Keratinocyte (primary cell): ENCODE results near the gene IMPDH2. TPM values are rescaled to one million over a fixed set of nuclear protein-coding genes. Genes with fewer than 3 reads are reported as not detected.

Source experiments
- DNase-seq: peaks from one replicate; pipeline ENCODE4 v3.0.0-alpha.2; 2011; ENCODE audit warnings: low read depth, missing footprints, low spot score
- FAIRE-seq: peaks from 2 replicates; lab custom pipeline; 2011; peaks lifted over from hg19 to GRCh38; lab: Jason Lieb, UNC
- H2AFZ ChIP-seq: 2 replicates; pipeline ENCODE4 v1.6.0; 2012; ENCODE audit warnings: low read length, control low read depth, inconsistent platforms; ENCODE audit not compliant: control insufficient read depth
- H3K27ac ChIP-seq: 2 replicates; pipeline ENCODE4 v1.5.1; 2011; ENCODE audit warnings: low read length; ENCODE audit not compliant: control insufficient read depth, insufficient read depth
- H3K27me3 ChIP-seq: 3 replicates; pipeline ENCODE4 v1.6.0; 2011; ENCODE audit warnings: low read length; ENCODE audit not compliant: control insufficient read depth, insufficient read depth; ENCODE audit errors: extremely low read depth
- H3K36me3 ChIP-seq, 2 experiments: 2 replicates in 1 of 2; 3 replicates in 1 of 2; pipeline ENCODE4 v1.5.1; 2011; ENCODE audit warnings: low read length in 2 of 2, mild to moderate bottlenecking in 1 of 2; ENCODE audit not compliant: control insufficient read depth in 2 of 2, insufficient read depth in 2 of 2; ENCODE audit errors: extremely low read depth in 1 of 2
- H3K4me1 ChIP-seq: 3 replicates; pipeline ENCODE4 v1.5.1; 2011; ENCODE audit warnings: low read length; ENCODE audit not compliant: control insufficient read depth, insufficient read depth; ENCODE audit errors: extremely low read depth
- H3K4me2 ChIP-seq: 3 replicates; pipeline ENCODE4 v1.6.0; 2011; ENCODE audit warnings: low read depth, low read length; ENCODE audit not compliant: control insufficient read depth, insufficient read depth; ENCODE audit errors: extremely low read depth
- H3K4me3 ChIP-seq, 3 experiments: fragments of 200-600 bp in 1 of 3; sonication (generic) in 1 of 3; 2 replicates in 2 of 3; 3 replicates in 1 of 3; pipeline ENCODE4 v1.5.1; 2011 to 2016; ENCODE audit warnings: low read length in 3 of 3, mild to moderate bottlenecking in 3 of 3, control low read depth in 2 of 3, inconsistent platforms in 1 of 3, low read depth in 1 of 3, mixed read lengths in 1 of 3, mixed run types in 1 of 3, moderate library complexity in 1 of 3; ENCODE audit not compliant: control insufficient read depth in 2 of 3, insufficient read depth in 2 of 3; ENCODE audit errors: extremely low read depth in 1 of 3
- H3K79me2 ChIP-seq: 2 replicates; pipeline ENCODE4 v1.6.0; 2012; ENCODE audit warnings: low read length; ENCODE audit not compliant: control insufficient read depth, insufficient read depth
- H3K9ac ChIP-seq: 3 replicates; pipeline ENCODE4 v1.6.0; 2011; ENCODE audit warnings: low read length; ENCODE audit not compliant: control insufficient read depth, insufficient read depth; ENCODE audit errors: extremely low read depth
- H3K9me1 ChIP-seq: 3 replicates; pipeline ENCODE4 v1.6.0; 2011; ENCODE audit warnings: low read length; ENCODE audit not compliant: control insufficient read depth, insufficient read depth; ENCODE audit errors: extremely low read depth
- H3K9me3 ChIP-seq: 2 replicates; pipeline ENCODE4 v1.5.1; 2012; ENCODE audit warnings: low read depth, low read length; ENCODE audit not compliant: control insufficient read depth
- H4K20me1 ChIP-seq: 3 replicates; pipeline ENCODE4 v1.6.0; 2011; ENCODE audit warnings: low read length; ENCODE audit not compliant: control insufficient read depth, insufficient read depth; ENCODE audit errors: extremely low read depth
- EZH2 ChIP-seq: IDR thresholded peaks from one replicate; pipeline ENCODE4 v1.6.1; 2012; ENCODE audit warnings: inconsistent platforms, mild to moderate bottlenecking, low read length, moderate library complexity
- dilution Hi-C: fragments of 300-500 bp; cut with MboI; formaldehyde crosslinking; loops from one replicate; pipeline ENCODE4 v1.7.0; 2020; ENCODE audit warnings: low sequenced_read_pairs; ENCODE audit not compliant: extremely low pct_ligation_motif_present
- polyA plus RNA-seq, 5 experiments: library from polyadenylated mRNA; depleted of rRNA in 3 of 5; stranded (reverse) in 3 of 5; stranded (forward) in 1 of 5; unstranded in 1 of 5; fragments of >200 nt; gene quantifications; 1 replicate in 1 of 5; 2 replicates in 3 of 5; 3 replicates in 1 of 5; pipeline versions ENCODE4 v1.2.1 to v1.2.3, GENCODE V29; 2011 to 2012; ENCODE audit warnings: missing spikeins in 2 of 5, low read depth in 1 of 5, low replicate concordance in 1 of 5
- TF ChIP-seq, protein P1 (sequence below), 3 experiments: IDR thresholded peaks in 1 of 3; conservative IDR thresholded peaks in 1 of 3; optimal IDR thresholded peaks in 1 of 3; 2 replicates in 2 of 3; 3 replicates in 1 of 3; pipeline versions ENCODE3 to v1.5.1; 2011; ENCODE audit warnings: low read length in 3 of 3, mild to moderate bottlenecking in 3 of 3, moderate library complexity in 2 of 3, control low read depth in 1 of 3, inconsistent platforms in 1 of 3; ENCODE audit not compliant: insufficient read depth in 2 of 3; ENCODE audit errors: extremely low read depth in 1 of 3

Gene IMPDH2
- polyA plus RNA-seq, 1 donor (not counting 4 experiments of a cell fraction or from before 2014, with no cell fraction given) = 221 TPM

DNA sequence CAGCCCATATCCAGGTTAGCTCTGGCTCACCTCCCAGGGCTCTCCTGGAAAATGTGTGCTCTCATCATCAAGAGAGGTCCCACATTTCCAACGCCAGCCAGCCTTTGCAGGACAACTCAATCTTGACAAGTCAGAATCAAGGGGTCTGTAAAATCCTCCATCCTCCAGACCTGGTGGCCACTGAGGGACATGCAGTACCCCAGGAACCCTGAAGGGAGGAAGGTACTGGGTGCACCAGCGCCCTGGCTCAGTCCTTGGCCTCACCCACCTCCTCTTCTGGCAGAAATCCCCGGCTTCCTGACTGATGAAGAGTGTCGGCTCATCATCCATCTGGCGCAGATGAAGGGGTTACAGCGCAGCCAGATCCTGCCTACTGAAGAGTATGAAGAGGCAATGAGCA, 28.0 kb downstream of the IMPDH2 start:
- Histone ChIP-seq H3K27ac (no peak overlapping the region), H3K9ac (no peak overlapping the region), H3K9me3 (no peaks in the 10 kb centered on the region), H4K20me1 (no peaks in the 10 kb centered on the region), H3K4me3 (no peak overlapping the region), H3K4me1 (no peaks in the 10 kb centered on the region), H3K36me3 (no peaks in the 10 kb centered on the region), H3K9me1 (no peaks in the 10 kb centered on the region), H2AFZ (no peak overlapping the region), H3K4me2 (no peak overlapping the region), H3K27me3 (no peaks in the 10 kb centered on the region), H3K79me2 (no peaks in the 10 kb centered on the region)
- DNase-seq = no peak
- TF ChIP-seq, protein P1, sequence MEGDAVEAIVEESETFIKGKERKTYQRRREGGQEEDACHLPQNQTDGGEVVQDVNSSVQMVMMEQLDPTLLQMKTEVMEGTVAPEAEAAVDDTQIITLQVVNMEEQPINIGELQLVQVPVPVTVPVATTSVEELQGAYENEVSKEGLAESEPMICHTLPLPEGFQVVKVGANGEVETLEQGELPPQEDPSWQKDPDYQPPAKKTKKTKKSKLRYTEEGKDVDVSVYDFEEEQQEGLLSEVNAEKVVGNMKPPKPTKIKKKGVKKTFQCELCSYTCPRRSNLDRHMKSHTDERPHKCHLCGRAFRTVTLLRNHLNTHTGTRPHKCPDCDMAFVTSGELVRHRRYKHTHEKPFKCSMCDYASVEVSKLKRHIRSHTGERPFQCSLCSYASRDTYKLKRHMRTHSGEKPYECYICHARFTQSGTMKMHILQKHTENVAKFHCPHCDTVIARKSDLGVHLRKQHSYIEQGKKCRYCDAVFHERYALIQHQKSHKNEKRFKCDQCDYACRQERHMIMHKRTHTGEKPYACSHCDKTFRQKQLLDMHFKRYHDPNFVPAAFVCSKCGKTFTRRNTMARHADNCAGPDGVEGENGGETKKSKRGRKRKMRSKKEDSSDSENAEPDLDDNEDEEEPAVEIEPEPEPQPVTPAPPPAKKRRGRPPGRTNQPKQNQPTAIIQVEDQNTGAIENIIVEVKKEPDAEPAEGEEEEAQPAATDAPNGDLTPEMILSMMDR (optimal IDR thresholded peaks at IDR 0.05 in 1 of 3, IDR thresholded peaks at IDR 0.05 in 1 of 3, conservative IDR thresholded peaks at IDR 0.05 in 1 of 3; ENCODE audit: extremely low read depth in 1 of 3, insufficient read depth in 2 of 3, low read length in 3 of 3) = no peak
- no peak for TF ChIP-seq EZH2
- dilution Hi-C loops = no loop called here
- FAIRE-seq = no peak

DNA sequence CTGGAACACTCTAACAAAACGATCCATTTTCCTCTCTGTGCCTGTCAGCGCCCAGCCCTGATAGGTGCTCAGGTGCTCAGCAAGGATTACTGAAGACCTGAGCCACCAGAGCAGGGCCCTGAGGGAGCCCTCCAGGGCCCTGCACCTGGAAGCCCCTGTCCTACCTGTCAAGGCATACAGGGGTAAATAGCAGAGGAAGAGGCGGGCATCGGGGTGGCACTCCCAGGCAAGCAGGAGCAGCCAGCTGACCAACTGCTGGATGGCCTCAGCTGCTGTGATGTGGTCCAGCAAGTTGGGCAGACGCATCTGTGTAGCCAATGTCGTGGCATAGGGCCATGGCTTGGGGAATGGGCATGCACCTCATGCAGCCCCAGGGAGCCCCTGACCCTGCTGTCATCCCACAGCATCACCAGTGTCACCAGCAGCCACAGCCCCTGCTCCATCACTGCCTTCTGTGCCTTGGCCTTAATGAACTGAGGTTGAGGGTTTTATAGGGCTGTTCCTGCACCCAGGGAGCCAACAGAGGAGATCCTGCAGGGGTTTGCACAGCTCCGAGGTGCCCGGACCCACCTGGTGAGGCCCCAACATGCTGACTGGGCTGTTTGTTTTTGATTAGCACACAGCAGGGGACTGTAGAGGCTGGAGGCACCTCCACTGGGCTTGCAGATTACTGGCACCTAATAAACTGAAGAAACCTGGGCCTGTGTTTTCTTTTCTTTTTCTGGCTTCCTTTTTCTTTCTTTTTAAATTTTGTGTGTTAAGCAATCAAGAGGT, 29.9 kb downstream of the IMPDH2 start:
- Histone ChIP-seq H3K4me2 (no peak overlapping the region), H4K20me1 (no peaks in the 10 kb centered on the region), H2AFZ (no peak overlapping the region), H3K27ac (no peak overlapping the region), H3K9ac (no peak overlapping the region), H3K4me1 (no peaks in the 10 kb centered on the region), H3K9me3 (no peaks in the 10 kb centered on the region), H3K9me1 (no peaks in the 10 kb centered on the region), H3K27me3 (no peaks in the 10 kb centered on the region), H3K4me3 (no peak overlapping the region), H3K36me3 (no peaks in the 10 kb centered on the region), H3K79me2 (no peaks in the 10 kb centered on the region)
- TF ChIP-seq EZH2 = no peak
- no peak for FAIRE-seq
- dilution Hi-C loops = no loop called here
- DNase-seq = no peak
